Left ventricle myocardium inferior (tissue), 1 donor: ENCODE data around the gene SHE. TPM values are rescaled to one million over a fixed set of nuclear protein-coding genes. Genes with fewer than 3 reads are reported as not detected.

ENCODE experiments used
- DNase-seq: peaks from one replicate; pipeline ENCODE4 v3.0.0-alpha.2; 2020
- H3K27ac ChIP-seq: fragments of 200-600 bp; replicated peaks from 2 replicates; pipeline ENCODE4 v1.8.0; 2021
- H3K27me3 ChIP-seq: fragments of 200-600 bp; 2 replicates; pipeline ENCODE4 v1.8.0; 2021; ENCODE audit warnings: low read depth
- H3K36me3 ChIP-seq: fragments of 200-600 bp; 2 replicates; pipeline ENCODE4 v1.8.0; 2021
- H3K4me1 ChIP-seq: fragments of 200-600 bp; 2 replicates; pipeline ENCODE4 v1.8.0; 2021
- H3K4me3 ChIP-seq: fragments of 200-600 bp; 2 replicates; pipeline ENCODE4 v1.8.0; 2021; ENCODE audit warnings: mild to moderate bottlenecking, moderate library complexity
- H3K9me3 ChIP-seq: fragments of 200-600 bp; replicated peaks from 2 replicates; pipeline ENCODE4 v1.8.0; 2021
- intact Hi-C: fragments of 100-400 bp; cut with micrococcal nuclease; formaldehyde crosslinking; loops from one replicate; pipeline ENCODE4 v1.11.0; 2022
- total RNA-seq: library from RNA; stranded (reverse); fragmentation: NEBNext Ultra II Directional; extraction: Animal tissue kit (Norgen Biotek cat#: 25700); gene quantifications from one replicate; pipeline ENCODE4 v1.2.1, GENCODE V29; 2021
- TF ChIP-seq, protein P1 (sequence below): fragments of 200-600 bp; IDR thresholded peaks from 2 replicates; pipeline ENCODE4 v1.8.0; 2021; ENCODE audit warnings: antibody characterized with exemption, mild to moderate bottlenecking, borderline replicate concordance
- donor health status: DM: no; HTN: yes; CAD: no; lungs with severe emphysema.

SHE gene
- total RNA-seq, 1 donor from 2014 or later, result 9.2 TPM

DNA sequence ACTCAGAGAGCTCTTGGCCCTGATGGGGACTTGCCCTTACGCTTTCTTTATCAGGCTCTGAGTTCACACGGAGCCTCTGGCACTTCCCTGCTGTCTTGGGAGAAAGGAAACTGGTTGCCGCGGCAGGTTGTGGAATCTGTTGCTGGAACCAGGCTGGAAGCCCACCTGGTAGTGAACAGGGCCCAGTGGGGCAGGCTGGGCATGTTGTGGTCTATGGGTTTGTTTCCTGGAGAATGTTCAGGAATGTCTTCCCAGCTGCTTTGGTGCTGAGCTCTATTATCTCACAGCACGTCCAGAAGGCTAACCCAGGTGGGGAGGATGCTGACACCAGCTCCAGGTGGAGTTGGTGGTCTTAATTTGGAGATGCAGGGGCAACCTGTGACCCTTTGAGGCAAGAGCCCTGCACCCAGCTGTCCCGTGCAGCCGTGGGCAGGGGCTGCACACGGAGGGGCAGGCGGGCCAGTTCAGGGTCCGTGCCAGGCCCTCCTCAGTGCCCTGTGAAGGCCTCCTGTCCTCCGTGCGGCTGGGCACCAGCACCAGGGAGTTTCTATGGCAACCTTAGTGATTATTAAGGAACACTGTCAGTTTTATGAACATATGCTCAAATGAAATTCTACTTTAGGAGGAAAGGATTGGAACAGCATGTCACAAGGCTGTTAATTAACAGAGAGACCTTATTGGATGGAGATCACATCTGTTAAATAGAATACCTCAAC is 33.5 kb downstream of the SHE start:
- H3K27ac ChIP-seq, result no peak overlapping the region
- peaks cover 12% of the 10 kb centered on the region for H3K4me1 ChIP-seq
- H3K36me3 ChIP-seq, result peaks cover 15% of the 10 kb centered on the region
- H3K27me3 ChIP-seq, result no peaks in the 10 kb centered on the region
- TF ChIP-seq, protein P1, sequence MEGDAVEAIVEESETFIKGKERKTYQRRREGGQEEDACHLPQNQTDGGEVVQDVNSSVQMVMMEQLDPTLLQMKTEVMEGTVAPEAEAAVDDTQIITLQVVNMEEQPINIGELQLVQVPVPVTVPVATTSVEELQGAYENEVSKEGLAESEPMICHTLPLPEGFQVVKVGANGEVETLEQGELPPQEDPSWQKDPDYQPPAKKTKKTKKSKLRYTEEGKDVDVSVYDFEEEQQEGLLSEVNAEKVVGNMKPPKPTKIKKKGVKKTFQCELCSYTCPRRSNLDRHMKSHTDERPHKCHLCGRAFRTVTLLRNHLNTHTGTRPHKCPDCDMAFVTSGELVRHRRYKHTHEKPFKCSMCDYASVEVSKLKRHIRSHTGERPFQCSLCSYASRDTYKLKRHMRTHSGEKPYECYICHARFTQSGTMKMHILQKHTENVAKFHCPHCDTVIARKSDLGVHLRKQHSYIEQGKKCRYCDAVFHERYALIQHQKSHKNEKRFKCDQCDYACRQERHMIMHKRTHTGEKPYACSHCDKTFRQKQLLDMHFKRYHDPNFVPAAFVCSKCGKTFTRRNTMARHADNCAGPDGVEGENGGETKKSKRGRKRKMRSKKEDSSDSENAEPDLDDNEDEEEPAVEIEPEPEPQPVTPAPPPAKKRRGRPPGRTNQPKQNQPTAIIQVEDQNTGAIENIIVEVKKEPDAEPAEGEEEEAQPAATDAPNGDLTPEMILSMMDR, result no peak
- no peak overlapping the region for H3K4me3 ChIP-seq
- DNase-seq, result no peak
- intact Hi-C loops, result loop anchor here (10.0 kb wide), 1 partner anchor 64 kb away; the partner anchor contains the start of gene IL6R
- no peaks in the 10 kb centered on the region for H3K9me3 ChIP-seq

DNA sequence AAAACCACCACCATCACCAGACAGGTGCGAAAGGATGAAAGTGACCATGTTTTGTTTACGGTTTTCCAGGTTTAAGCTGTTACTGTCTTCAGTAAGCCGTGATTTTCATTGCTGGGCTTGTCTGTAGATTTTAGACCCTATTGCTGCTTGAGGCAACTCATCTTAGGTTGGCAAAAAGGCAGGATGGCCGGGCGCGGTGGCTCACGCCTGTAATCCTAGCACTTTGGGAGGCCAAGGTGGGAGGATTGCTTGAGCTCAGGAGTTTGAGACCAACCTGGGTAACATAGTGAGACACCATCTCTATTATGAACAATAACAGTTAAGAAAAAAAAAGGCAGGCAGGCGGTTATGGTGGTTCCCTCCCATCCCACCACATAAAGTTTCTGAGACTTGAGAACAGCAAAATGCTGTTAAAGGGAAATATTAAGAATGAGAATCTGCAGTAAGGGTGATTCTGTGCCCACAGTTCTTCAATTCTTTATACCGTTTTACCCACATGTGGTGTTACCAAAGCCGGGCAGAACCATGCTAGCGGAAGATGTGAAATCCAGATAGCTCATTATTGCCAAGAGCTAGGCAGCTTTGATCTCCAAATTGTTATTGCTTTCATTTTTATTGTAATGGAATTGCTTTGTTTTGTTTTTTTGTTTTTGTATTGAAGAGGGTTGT is 34.6 kb downstream of the SHE start:
- Histone ChIP-seq H3K4me1 (peaks cover 22% of the 10 kb centered on the region), H3K27me3 (no peaks in the 10 kb centered on the region), H3K36me3 (peaks cover 15% of the 10 kb centered on the region), H3K27ac (no peak overlapping the region), H3K4me3 (no peak overlapping the region), H3K9me3 (no peaks in the 10 kb centered on the region)
- DNase-seq, result no peak
- intact Hi-C loops, result loop anchor here (10.0 kb wide), 1 partner anchor 63 kb away; the partner anchor contains the start of gene IL6R
- TF ChIP-seq, protein P1, result no peak

DNA sequence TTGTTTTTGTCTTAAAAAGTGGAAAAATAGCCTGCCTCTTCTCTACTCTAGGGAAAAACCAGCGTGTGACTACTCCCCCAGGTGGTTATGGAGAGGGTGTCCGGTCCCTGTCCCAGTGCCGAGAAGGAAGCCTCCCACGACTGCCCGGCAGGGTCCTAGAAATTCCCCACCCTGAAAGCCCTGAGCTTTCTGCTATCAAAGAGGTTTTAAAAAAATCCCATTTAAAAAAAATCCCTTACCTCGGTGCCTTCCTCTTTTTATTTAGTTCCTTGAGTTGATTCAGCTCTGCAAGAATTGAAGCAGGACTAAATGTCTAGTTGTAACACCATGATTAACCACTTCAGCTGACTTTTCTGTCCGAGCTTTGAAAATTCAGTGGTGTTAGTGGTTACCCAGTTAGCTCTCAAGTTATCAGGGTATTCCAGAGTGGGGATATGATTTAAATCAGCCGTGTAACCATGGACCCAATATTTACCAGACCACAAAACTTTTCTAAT is 35.2 kb downstream of the SHE start:
- H3K27ac ChIP-seq, result no peak overlapping the region
- peaks cover 22% of the 10 kb centered on the region for H3K4me1 ChIP-seq
- no peak overlapping the region for H3K4me3 ChIP-seq
- TF ChIP-seq, protein P1, result peak; percentile 46
- H3K9me3 ChIP-seq, result no peaks in the 10 kb centered on the region
- peaks cover 15% of the 10 kb centered on the region for H3K36me3 ChIP-seq
- intact Hi-C loops, result loop anchor here (10.0 kb wide), 1 partner anchor 62 kb away; the partner anchor contains the start of gene IL6R
- no peak for DNase-seq
- H3K27me3 ChIP-seq, result no peaks in the 10 kb centered on the region

DNA sequence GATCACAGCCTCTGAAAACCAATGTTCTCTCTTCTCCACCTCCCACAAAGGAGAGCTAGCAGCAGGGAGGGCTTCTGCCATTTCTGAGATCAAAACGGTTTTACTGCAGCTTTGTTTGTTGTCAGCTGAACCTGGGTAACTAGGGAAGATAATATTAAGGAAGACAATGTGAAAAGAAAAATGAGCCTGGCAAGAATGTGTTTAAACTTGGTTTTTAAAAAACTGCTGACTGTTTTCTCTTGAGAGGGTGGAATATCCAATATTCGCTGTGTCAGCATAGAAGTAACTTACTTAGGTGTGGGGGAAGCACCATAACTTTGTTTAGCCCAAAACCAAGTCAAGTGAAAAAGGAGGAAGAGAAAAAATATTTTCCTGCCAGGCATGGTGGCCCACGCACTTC is 36.0 kb downstream of the SHE start:
- Histone ChIP-seq H3K27me3 (no peaks in the 10 kb centered on the region), H3K27ac (peak overlapping the region; percentile 36), H3K9me3 (no peaks in the 10 kb centered on the region), H3K4me1 (peaks cover 22% of the 10 kb centered on the region), H3K36me3 (peaks cover 16% of the 10 kb centered on the region), H3K4me3 (no peak overlapping the region)
- TF ChIP-seq, protein P1, result no peak
- no peak for DNase-seq
- intact Hi-C loops, result loop anchor here (10.0 kb wide), 1 partner anchor 61 kb away; the partner anchor contains the start of gene IL6R

DNA sequence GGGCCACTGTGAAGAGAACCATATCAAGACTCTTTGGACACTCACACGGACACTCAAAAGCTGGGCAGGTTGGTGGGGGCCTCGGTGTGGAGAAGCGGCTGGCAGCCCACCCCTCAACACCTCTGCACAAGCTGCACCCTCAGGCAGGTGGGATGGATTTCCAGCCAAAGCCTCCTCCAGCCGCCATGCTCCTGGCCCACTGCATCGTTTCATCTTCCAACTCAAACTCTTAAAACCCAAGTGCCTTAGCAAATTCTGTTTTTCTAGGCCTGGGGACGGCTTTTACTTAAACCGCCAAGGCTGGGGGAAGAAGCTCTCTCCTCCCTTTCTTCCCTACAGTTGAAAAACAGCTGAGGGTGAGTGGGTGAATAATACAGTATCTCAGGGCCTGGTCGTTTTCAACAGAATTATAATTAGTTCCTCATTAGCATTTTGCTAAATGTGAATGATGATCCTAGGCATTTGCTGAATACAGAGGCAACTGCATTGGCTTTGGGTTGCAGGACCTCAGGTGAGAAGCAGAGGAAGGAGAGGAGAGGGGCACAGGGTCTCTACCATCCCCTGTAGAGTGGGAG is 36.5 kb downstream of the SHE start:
- peaks cover 21% of the 10 kb centered on the region for H3K36me3 ChIP-seq
- intact Hi-C loops, result loop anchor here (10.0 kb wide), 1 partner anchor 61 kb away; the partner anchor contains the start of gene IL6R
- TF ChIP-seq, protein P1, result no peak
- peaks cover 22% of the 10 kb centered on the region for H3K4me1 ChIP-seq
- H3K9me3 ChIP-seq, result no peaks in the 10 kb centered on the region
- no peak for DNase-seq
- no peaks in the 10 kb centered on the region for H3K27me3 ChIP-seq
- no peak overlapping the region for H3K4me3 ChIP-seq
- H3K27ac ChIP-seq, result peak overlapping the region; percentile 36
